ENCODE measurements around the gene FRMD7.

- TF ChIP-seq EZH2phosphoT487 (conservative IDR thresholded peaks at IDR 0.05; ENCODE audit: low read length) (no peak), CTCF (IDR thresholded peaks at IDR 0.05; ENCODE audit: insufficient read depth, low read length, poor library complexity, severe bottlenecking) (no peak)
Measured at GRCh38 chrX:132030264-132030663, 97.6 kb downstream of the FRMD7 start.
